OCI-LY1 (cell line): Measurements from ENCODE around the gene UIMC1.

Source experiments
- EZH2 ChIP-seq: fragments of 200-600 bp; sonication (generic), shearing (Covaris generic); IDR thresholded peaks from 2 replicates; pipeline ENCODE4 v1.8.0; 2017; ENCODE audit warnings: borderline replicate concordance, mixed run types, mild to moderate bottlenecking, antibody characterized with exemption, low read length, moderate library complexity, mixed read lengths
- TF ChIP-seq, protein P1 (sequence below): fragments of 200-600 bp; sonication (generic), shearing (Covaris generic); IDR thresholded peaks from 2 replicates; pipeline ENCODE4 v1.5.1; 2017; ENCODE audit warnings: mild to moderate bottlenecking, antibody characterized with exemption, low read length, moderate library complexity, mixed read lengths

DNA sequence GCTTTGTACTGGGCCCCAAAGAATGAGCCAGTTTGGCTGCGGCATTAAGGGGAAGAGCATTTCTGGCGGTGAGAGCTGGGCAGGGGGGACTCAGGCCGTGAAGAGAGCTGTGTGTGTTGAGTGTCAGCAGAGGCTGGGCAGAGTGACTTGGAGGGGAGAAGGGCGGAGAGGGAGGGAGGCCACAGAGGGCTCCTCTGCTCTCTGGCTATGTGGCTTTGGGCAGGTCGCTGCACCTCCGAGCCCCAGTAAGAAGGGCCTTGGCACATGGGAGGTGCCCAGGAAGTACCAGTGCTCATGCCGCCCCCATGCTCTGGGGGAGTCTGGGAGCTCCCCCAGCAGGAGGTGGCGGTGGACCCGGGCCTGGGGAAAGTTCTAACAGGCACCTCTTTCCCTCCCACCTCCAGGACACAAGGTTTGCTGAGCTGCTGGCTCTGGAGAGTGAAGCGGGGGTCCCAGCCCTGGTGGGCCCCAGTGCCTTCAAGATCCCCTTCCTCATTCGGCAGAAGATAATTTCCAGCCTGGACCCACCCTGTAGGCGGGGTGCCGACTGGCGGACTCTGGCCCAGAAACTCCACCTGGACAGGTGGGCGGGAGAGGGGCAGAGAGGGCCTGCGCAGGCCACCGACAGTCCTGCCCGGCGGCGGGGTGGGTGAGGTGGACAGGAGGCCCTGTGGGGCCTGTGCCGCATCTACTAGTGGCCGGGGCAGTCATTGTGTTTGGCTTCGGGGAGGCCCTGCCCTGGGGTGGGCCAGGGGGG is 127.5 kb downstream of the UIMC1 start:
- no peak for TF ChIP-seq EZH2
- TF ChIP-seq, protein P1, sequence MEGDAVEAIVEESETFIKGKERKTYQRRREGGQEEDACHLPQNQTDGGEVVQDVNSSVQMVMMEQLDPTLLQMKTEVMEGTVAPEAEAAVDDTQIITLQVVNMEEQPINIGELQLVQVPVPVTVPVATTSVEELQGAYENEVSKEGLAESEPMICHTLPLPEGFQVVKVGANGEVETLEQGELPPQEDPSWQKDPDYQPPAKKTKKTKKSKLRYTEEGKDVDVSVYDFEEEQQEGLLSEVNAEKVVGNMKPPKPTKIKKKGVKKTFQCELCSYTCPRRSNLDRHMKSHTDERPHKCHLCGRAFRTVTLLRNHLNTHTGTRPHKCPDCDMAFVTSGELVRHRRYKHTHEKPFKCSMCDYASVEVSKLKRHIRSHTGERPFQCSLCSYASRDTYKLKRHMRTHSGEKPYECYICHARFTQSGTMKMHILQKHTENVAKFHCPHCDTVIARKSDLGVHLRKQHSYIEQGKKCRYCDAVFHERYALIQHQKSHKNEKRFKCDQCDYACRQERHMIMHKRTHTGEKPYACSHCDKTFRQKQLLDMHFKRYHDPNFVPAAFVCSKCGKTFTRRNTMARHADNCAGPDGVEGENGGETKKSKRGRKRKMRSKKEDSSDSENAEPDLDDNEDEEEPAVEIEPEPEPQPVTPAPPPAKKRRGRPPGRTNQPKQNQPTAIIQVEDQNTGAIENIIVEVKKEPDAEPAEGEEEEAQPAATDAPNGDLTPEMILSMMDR, result no peak
